ENCODE data around the gene ARHGAP18. TPM values are rescaled to one million over a fixed set of nuclear protein-coding genes. Genes with fewer than 3 reads are reported as not detected.

Gene ARHGAP18
- total and polyA plus RNA-seq, 2 of the 13 experiments (the other 11 are each of a cell fraction or from before 2014, with no cell fraction given): 58.2 to 115 TPM

DNA sequence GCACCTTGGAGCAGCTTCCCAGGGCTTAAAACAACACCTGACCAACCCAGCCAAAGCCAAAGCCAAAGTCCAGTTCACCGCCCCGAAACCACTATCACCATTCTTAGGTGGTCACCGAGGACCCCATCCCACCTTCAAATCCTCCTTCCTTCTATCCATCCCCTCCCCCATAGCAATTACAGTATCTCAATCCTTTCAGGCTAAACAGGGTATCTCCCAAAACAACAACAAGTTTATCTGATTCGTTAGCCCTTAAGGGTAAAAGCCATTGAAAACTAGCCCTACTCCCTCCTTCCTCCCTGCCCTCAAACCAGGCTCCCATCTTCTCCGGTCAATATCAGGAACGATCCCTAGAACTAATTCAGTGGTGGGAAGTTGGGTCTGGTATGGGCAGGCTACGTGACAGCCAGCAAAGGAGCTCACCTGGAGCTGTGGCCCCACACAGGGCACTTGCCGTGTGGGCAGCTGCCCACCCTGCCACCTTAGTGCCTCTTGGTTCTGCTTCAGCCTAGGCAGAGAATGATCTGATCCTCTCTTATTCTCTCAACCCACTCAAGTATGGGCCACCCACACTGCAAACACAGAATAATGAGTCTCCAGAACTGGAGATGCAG, 2.0 kb downstream of the ARHGAP18 start (continued):
- TF ChIP-seq MAFG (CRISPR knock-in tag; IDR thresholded peaks at IDR 0.05): no peak
- no peak; the same call in 1 of the 2 replicates for TF ChIP-seq KDM5B (CRISPR knock-in tag; IDR thresholded peaks at IDR 0.05; ENCODE audit: borderline replicate concordance)
- peak; percentile 90 for TF ChIP-seq ZNF501 (CRISPR knock-in tag; IDR thresholded peaks at IDR 0.05)
- peak; percentile 52; the same call in 1 of the 2 replicates for TF ChIP-seq SIN3A (IDR thresholded peaks at IDR 0.05; ENCODE audit: borderline replicate concordance, low read depth, low read length)
- no peak for TF ChIP-seq EZH2 (conservative IDR thresholded peaks at IDR 0.05; ENCODE audit: low read depth, low read length)
- TF ChIP-seq ZNF138 (CRISPR knock-in tag; IDR thresholded peaks at IDR 0.05; ENCODE audit: low read depth): no peak
- peak; percentile 79; the same call in 1 of the 2 replicates for TF ChIP-seq SAFB2 (CRISPR knock-in tag; IDR thresholded peaks at IDR 0.05; ENCODE audit: borderline replicate concordance, low read depth)
- TF ChIP-seq, protein P1, sequence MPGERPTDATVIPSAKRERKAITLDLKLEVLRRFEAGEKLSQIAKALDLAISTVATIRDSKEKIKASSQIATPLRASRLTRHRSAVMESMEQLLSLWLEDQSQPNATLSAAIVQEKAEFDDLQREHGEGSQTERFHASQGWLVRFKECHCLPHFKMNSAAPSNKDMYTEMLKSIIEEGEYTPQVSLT (CRISPR knock-in tag; IDR thresholded peaks at IDR 0.05; ENCODE audit: borderline replicate concordance, low read depth): 0 out of 2 replicates have a peak, but pooled peaks have one; percentile 49
- no peak for TF ChIP-seq HOXD1 (CRISPR knock-in tag; IDR thresholded peaks at IDR 0.05)
- TF ChIP-seq EP300 (IDR thresholded peaks at IDR 0.05; ENCODE audit: low read depth in 2 of 2, low read length in 2 of 2): no peak
- no peak for TF ChIP-seq EP300 (CRISPR knock-in tag; IDR thresholded peaks at IDR 0.05; ENCODE audit: borderline replicate concordance)
- peak; percentile 55 for TF ChIP-seq ZNF350 (CRISPR knock-in tag; IDR thresholded peaks at IDR 0.05; ENCODE audit: borderline replicate concordance, low read depth)
- TF ChIP-seq SMAD1 (CRISPR knock-in tag; IDR thresholded peaks at IDR 0.05; ENCODE audit: borderline replicate concordance, low read depth): peak; percentile 81; the same call in 1 of the 2 replicates
- TF ChIP-seq ZMAT3 (CRISPR knock-in tag; conservative IDR thresholded peaks at IDR 0.05): no peak
- no peak for TF ChIP-seq ZNF564 (CRISPR knock-in tag; IDR thresholded peaks at IDR 0.05)
- 0 out of 2 replicates have a peak, but pooled peaks have one; percentile 29 for TF ChIP-seq MZF1 (CRISPR knock-in tag; IDR thresholded peaks at IDR 0.05; ENCODE audit: borderline replicate concordance)
- peak; percentile 42 for TF ChIP-seq ZNF18 (CRISPR knock-in tag; IDR thresholded peaks at IDR 0.05; ENCODE audit: insufficient replicate concordance)
- 0 out of 2 replicates have a peak, but pooled peaks have one; percentile 46 for TF ChIP-seq MTA1 (CRISPR knock-in tag; IDR thresholded peaks at IDR 0.05; ENCODE audit: borderline replicate concordance)
- no peak for TF ChIP-seq HINFP (CRISPR knock-in tag; IDR thresholded peaks at IDR 0.05; ENCODE audit: low read depth)
- TF ChIP-seq, protein P2, sequence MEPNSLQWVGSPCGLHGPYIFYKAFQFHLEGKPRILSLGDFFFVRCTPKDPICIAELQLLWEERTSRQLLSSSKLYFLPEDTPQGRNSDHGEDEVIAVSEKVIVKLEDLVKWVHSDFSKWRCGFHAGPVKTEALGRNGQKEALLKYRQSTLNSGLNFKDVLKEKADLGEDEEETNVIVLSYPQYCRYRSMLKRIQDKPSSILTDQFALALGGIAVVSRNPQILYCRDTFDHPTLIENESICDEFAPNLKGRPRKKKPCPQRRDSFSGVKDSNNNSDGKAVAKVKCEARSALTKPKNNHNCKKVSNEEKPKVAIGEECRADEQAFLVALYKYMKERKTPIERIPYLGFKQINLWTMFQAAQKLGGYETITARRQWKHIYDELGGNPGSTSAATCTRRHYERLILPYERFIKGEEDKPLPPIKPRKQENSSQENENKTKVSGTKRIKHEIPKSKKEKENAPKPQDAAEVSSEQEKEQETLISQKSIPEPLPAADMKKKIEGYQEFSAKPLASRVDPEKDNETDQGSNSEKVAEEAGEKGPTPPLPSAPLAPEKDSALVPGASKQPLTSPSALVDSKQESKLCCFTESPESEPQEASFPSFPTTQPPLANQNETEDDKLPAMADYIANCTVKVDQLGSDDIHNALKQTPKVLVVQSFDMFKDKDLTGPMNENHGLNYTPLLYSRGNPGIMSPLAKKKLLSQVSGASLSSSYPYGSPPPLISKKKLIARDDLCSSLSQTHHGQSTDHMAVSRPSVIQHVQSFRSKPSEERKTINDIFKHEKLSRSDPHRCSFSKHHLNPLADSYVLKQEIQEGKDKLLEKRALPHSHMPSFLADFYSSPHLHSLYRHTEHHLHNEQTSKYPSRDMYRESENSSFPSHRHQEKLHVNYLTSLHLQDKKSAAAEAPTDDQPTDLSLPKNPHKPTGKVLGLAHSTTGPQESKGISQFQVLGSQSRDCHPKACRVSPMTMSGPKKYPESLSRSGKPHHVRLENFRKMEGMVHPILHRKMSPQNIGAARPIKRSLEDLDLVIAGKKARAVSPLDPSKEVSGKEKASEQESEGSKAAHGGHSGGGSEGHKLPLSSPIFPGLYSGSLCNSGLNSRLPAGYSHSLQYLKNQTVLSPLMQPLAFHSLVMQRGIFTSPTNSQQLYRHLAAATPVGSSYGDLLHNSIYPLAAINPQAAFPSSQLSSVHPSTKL (CRISPR knock-in tag; IDR thresholded peaks at IDR 0.05): 0 out of 2 replicates have a peak, but pooled peaks have one; percentile 17
